Prostate gland (tissue), 2 donors: ENCODE results near the gene ZFP62.

Source experiments
- CTCF ChIP-seq, 4 experiments: fragments of 200-600 bp in 2 of 4; fragments of 450-650 bp in 2 of 4; sonication (generic) in 2 of 4; IDR thresholded peaks; 1 replicate in 3 of 4; 2 replicates in 1 of 4; pipeline ENCODE4 v1.5.1; 2016 to 2019; ENCODE audit warnings: antibody characterized with exemption in 4 of 4, mild to moderate bottlenecking in 2 of 4, moderate library complexity in 2 of 4
- POLR2AphosphoS5 ChIP-seq: sonication (generic); formaldehyde crosslinking; IDR thresholded peaks from one replicate; pipeline ENCODE4 v1.6.1; 2017; ENCODE audit warnings: antibody characterized with exemption

GRCh38 chr5:180847026-180847425 is 14.1 kb downstream of the ZFP62 start:
- TF ChIP-seq POLR2AphosphoS5 (no peak), CTCF (IDR thresholded peaks at IDR 0.05) (no peak)
